ENCODE measurements around the gene RAB8A.
A peak's percentile ranks its signal among the peaks of the same experiment; 100 is the strongest.
"Not testable (repeated sequence)": the region's sequence is repeated elsewhere in the genome, so short reads cannot be mapped to it uniquely, and the experiment has no call there.

Gene RAB8A

DNA sequence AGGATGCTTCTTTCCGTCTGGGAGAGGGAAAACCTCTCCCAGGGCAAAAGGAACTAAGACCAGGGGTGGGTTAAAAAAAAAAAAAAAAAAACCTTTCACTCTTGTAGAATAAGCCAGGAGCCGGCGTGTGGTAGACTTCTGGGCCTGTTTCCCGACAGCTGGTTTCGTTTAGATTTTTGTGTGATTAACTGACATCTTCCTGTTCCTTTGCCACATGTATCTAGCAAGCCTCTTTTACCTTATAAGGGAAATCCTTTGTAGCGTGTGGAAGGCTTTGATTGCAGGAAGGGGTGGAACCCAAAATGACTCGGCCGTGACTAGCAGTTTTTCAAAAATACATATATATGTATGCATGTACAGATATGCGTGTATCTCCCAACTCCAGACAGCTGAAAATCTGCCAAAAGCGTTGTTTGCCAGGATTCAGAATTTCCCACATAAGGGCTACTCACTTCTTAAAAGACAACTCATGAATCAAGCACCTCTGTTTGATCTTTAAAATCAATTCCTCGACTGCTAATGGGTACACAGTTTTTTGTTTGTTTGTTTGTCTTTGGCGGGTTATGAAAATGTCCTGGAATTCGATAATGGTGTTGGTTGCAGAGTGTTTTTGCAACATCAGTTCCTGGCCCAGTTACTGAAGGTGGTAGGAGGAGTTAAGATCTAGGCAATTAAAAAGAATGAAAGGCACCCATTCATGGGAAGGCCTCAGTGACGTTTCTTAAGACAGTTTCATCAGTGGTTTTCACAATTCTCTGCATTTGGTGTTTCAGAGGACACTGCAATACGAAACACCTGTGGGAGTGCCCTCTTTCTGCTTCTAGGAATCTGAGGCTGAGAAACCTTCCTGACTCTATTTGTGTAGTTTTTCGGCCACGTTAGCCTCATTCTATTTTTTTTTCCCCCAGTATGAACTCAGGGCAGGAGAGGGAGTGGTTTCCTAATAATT, 32.7 kb upstream of the RAB8A start:
- peak; percentile 70 for DNase-seq

DNA sequence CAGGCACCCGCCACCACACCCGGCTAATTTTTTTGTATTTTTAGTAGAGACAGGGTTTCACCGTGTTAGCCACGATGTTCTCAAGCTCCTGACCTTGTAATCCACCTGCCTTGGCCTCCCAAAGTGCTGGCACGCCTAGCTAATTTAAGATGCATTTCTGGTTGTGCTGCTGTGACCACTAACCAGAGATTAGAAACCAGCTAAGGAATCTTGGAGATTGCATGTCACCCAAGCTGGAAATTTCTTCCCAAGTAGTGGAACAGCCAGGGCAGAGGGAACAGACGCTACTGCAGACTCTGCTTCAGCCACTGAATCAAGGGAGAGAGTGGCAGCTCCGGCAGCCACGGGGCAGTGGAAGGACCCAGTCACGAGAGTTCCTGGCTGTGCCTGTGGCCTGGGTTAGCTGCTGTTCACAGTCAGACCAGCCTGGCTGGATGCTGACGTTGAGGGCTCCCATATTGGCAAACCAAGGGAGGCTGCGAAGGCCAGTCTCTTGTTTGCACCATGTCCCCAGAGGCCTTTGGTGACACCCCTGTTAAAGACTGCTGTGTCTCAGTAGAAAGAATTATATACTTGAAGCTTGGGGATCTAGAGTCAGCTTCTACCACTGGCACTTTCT, 27.5 kb upstream of the RAB8A start:
- no peak for DNase-seq

DNA sequence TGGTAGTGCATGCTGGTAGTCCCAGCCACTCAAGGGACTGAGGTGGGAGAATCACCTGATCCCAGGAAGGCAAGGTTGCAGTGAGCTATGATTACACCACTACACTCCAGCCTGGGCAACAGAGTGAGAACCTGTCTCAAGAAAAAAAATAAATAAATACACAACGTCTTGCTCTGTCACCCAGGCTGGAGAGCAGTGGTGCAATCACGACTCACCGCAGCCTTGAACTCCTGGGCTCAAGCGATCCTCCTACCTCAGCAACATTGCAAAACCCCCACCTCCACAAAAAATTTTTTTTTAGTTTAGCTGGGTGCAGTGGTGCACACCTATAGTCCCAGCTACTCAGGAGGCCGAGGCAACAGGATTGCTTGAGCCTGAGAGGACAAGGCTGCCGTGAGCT, 26.6 kb upstream of the RAB8A start:
- no peak for DNase-seq

DNA sequence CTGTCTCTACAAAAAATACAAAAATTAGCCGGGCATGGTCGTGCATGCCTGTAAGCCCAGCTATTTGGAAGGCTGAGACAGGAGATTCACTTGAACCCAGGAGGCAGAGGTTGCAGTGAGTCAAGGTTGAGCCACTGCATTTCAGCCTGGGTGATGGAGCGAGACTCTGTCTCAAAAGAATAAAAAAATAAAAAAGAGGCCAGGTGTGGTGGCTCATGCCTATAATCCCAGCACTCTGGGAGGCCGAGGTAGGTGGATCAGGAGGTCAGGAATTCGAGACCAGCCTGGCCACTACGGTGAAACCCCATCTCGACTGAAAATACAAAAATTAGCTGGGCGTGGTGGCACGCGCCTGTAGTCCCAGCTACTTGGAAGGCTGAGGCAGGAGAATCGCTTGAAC, 24.3 kb upstream of the RAB8A start:
- not testable (repeated sequence) for DNase-seq

DNA sequence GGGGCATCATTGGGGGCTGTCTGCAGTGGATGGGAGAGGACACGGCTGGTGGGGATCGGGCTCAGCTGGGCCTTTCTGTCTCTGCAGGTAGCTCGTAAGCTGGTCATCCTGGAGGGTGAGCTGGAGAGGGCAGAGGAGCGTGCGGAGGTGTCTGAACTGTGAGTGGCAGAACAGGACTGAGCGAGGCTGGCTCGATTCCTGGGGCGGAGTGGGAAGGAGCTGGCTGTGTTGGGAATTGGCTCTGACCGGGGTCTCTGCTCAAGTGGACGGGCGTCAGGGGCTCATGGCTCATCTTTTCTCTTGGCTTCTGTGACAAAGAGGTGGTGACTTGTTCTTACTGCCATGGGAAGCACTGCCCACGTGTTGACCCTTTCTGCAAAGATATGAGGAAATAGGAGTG, 23.7 kb upstream of the RAB8A start:
- DNase-seq = no peak

DNA sequence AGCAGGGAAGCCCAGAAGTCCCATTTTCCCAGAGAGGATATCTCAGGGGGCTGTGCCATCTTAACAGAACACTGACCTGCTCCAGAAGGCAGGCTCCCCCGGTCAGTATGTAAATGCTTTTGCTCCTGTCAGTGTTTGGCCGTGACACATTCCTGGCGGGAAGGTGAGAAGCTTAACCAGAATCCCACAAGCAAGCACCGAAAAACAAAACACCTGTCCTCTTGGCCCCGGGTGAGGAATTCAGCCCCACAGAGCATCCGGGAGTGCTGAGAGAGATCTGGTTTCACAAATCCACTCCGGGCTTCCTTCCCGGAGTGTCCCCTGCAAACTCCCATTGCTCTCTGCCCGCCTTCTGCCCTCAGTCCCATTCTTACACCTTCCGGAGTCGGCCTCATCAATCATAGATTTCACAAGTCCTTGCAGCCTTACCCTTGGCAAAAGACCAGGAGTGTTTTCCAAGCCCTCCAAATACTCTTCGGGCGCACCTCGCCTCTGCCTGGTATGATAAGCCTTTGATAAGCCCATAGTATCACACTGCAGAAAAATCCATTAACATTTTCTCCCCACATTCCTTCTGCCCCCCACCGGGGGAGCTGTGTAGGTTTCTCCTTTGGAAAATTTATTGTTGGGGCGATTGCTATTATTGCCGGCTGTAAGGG, 23.2 kb upstream of the RAB8A start:
- no peak for DNase-seq

DNA sequence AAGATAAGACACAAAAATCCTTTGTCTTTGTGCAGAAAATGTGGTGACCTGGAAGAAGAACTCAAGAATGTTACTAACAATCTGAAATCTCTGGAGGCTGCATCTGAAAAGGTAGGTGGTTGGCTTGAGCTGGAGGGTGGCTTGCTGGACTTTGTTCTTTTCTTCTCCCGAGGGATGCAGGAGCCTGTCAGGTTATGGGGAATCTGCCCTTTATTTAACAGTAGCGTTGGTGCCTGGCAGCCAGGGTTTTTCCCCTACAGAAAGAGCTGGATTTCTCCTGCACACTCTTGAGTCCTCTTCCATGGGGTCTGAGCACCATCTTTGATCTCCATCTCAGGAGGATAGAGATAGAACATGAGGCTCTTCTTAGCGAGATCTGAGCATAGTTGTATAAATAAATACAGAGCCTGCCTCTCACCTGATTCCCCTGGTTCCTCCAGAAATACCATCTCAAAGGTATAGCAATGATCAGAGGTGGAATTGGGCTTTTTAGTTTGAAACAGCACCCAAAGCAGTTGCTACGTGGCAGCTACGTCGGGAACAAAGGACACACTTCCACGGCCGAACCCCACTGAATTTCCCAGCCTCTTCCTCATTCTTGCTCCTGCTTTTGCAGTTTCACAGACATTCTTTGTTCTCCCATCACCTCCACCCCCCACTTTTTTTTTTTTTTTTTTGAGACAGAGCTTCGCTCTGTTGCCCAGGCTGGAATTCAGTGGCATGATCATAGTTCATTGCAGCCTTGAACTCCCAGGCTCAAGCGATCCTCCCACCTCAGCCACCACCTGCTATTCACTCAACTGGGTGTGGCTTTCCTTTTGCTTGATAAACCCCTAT, 22.5 kb upstream of the RAB8A start:
- no peak for DNase-seq

DNA sequence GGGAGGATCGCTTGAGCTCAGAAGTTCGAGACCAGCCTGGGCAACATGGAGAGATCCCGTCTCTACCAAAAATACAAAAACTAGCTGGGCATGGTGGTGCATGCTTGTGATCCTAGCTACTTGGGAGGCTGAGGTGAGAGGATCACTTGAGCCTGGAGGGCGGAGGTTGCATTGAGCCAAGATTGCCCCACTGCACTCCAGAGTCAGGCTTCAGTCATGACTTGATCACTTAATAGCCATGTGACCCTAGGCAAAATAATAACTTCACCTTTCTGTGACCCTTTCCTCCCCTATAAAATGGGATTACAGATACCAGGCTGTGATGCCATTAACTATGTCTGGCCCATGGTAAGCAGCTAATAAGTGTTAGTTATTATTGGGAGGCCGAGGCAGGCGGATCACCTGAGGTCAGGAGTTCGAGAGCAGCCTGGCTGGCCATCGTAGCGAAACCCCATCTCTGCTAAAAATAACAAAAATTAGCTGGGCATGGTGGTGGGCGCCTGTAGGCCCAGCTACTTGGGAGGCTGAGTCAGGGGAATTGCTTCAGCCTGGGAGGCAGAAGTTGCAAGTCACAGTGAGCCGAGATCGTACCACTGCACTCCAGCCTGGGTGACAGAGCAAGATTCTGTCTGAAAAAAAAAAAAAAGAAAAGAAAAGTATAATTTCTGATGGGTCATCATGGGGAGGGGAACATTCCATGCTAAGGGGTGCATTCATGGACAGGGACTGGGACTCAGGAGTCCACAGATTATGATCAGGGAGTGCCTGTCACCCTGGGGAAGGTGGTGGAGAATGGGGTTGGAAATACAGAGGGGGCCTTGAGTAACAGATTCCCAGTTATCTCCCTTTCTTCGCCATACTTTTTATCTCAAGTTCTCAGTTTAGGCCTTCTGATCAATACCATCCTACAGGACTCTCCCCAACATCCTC, 19.9 kb upstream of the RAB8A start:
- DNase-seq = no peak

DNA sequence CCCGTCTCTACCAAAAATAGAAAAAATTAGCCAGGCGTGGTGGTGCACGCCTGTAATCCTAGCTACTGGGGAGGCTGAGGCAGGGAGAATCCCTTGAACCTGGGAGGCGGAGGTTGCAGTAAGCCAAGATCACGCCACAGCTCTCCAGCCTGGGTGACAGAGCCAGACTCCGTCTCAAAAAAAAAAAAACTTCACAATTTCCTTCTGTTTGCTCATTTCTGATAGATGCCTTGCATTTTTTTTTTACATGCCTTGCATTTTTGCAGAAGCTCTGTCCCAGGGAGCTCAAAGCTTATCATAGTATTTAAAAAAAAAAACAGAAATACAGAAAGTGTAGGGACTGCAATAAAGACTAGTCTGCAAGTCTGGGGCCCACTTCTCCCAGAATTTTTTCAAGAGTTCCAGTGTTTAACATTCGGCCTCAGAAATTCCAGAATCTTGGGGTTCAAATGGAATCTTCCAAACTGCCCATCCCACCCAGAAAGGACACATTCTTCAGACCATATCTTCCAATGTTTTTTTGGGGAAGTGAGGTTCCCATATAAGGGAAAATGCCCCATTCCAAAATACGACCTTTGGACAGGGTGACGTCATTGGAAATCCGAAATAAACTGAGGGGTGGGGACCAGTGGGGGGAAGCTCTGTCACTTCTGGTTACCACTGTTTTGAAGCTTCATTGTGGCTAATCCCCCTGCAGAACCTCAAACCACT, 17.2 kb upstream of the RAB8A start:
- no peak for DNase-seq

DNA sequence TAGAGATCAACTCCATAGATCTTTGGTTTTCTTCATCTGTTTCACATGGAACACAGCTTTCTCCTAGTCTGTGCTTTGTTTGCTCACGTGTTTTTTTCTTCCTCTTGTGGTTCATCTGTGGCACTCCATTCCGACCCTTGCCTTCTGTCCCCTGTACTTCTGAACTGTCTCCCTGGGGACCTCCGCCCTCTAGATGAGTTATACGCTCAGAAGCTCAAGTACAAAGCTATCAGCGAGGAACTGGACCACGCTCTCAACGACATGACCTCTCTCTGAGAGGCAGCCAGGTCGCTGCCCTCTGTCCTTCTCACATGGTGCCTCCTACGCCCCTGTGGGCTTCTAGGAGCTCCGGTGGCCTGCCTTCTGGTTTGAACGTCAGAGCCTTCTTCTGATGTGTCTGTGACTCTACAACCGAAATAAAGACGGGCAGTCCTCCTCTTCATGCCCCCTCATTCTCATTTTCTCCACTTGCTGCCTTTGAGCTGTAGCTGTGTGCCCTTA, 16.6 kb upstream of the RAB8A start:
- peak; percentile 74 for DNase-seq

DNA sequence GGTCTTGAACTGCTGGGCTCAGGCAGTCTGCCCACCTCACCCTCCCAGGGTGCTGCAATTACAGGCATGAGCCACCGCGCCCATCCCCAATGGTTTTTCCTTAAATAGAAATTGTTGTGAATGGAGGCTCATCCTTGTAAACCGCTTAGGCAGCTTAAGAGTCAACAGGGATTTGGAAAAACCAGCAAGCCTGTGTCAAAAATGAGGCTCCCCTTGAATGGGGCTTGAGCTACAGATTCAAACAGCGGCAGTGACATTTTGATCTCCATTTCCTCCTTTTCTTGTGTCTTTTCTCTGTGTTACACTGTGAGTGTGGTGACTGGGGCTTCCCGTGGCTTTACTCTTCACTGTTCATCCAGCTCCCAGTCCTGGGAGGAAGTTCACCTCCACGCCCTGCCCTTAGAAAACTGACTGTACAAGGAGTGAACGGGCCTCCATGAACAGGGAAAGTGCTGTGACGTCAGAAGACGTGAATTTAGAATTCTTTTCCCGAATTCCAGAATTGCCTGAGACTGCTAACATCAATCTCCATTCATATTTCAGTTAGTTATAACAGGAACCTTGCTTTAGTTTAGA, 15.3 kb upstream of the RAB8A start:
- no peak for DNase-seq

DNA sequence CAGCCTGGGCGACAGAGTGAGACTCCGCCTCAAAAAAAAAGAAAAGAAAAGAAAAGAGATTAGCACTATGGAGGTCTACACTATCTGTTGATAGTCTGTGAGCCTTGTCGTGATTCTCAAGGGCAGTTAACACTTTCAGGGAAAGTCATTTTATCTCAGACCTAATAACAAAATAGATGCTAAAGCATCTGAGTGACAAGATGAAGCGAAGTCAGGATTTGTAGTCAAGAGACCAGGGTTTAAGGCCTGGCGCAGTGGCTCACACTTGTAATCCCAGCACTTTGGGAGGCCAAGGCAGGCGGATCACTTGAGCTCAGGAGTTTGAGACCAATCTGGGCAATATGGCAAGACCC, 13.3 kb upstream of the RAB8A start:
- no peak for DNase-seq

DNA sequence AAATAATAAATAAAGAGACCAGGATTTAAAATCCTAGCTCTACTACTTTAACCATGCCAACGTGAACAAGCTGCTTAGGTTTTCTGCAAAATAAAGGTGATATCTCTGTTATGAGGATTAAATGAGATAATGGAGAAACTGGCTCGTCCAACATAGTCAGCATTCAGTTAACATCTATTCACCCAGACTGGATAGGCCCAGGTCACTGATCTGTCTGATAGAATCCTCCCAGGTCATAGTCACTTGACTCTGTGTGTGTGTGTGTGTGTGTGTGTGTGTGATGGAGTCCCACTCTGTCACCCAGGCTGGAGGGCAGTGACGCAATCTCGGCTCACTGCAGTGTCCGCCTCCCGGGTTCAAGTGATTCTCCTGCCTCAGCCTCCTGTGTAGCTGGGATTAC, 12.9 kb upstream of the RAB8A start:
- no peak for DNase-seq

DNA sequence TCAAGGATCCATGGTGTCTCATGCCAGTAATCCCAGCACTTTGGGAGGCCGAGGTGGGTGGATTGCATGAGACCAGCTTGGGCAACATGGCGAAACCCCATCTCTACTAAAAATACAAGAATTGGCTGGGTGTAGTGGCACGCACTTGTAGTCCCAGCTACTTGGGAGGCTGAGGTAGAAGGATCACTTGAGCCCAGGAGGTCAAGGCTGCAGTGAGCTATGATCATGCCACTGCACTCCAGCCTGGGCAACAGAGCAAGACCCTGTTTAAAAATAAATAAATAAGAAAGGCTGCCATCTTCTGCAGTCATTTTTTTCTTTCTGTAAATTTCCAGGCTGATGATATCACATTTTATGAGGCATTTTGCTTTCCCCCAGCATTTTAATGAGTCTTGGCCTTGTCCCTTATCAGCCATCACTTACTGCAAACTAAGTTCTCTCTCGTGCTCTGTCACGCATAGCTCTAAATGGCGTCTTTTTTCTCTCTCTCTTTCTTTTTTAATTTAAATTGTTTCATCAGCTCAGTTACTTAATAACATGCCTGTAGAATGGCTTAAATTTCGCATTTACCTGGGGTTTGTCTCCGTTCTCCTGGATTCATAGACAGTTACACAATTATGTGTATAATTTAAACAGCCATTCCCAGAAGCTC, 12.2 kb upstream of the RAB8A start:
- not testable (repeated sequence) for DNase-seq

DNA sequence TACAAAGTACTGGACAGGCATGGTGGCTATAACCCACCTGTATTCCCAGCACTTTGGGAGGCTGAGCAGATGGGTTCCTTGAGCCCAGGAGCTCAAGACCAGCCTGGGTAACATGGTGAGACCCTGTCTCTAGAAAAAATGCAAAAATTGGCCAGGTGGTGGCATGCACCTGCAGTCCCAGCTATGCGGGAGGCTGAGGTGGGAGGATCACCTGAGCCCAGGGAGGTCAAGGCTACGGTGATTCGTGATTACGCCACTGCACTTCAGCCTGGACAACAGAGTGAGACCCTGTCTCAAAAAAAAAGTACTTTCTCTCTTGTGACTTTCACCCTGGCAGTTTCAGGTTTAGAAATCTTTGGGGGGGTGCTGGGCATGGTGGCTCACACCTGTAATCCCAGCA, 11.2 kb upstream of the RAB8A start:
- no peak for DNase-seq

DNA sequence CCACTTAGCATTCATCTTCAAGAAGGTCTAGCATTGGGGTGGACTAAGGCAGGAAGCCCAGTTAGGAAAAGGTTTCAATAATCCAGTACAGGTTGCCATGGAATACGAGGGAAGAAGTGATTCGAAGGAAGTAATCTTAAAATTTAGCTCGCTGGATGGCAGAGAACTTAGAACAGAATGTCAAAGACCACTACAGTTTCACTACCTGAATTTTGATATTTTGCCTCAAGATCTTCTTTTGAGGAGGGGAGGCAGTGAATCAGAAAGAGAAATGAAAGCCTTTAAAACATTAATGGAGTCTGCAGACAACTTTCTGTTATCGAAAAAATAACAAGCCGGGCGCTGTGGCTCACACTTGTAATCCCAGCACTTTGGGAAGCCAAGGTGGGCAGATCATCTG, 7.0 kb upstream of the RAB8A start:
- no peak for DNase-seq

DNA sequence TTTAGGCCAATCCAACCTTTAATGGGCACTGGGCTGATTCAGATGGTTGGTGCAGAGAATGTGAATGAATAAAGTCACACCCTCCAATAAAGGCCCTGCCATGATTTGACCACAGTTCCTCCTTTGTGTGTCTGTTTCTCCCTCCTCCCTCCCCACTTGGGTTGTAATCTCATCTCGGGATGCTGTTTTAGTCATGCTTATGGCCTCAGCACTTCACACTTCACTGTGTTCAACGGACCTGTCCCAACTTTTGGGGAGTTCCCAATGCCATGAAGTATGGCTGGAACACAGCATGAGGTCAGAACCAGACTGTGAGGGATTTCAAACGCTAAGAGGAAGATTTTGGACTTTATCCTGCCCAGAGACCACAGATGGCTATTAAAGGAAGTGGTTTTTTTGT, 5.6 kb upstream of the RAB8A start:
- no peak for DNase-seq

DNA sequence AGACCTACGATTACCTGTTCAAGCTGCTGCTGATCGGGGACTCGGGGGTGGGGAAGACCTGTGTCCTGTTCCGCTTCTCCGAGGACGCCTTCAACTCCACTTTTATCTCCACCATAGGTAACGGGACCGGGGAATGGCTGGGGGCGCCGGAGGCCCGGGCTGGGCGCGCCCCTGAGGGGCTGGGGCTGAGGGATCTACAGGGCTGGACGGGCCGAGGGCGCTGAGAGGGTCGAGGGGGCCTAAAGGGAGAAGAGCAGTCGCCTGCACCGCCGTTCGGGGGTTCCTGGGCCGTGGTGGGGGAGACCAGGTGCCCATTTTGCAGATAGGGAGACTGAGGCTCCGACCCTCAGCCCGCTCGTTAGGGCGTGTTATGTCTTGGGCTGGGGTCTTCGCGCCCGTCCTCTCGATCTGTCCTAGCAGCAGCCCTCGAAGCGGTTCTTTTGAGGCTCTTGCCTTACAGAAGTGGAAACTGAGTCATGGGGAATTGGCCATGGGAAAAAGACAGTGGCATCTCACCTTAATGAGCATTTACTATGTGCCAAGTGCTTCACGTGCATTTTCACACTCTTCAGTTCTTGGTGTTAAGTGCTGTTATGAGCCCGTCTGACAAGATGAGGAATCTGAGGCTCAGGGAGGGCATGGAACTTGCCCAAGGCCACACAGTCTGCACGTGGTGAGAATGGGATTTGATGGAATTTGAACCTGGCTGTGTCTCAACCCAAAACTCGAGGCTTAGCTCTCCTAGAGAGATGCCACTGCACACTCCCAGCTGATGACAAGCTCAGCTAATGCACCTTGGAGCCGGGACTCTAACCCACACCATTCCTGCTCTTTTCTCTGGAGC, 442 bp downstream of the RAB8A start:
- DNase-seq = no peak

DNA sequence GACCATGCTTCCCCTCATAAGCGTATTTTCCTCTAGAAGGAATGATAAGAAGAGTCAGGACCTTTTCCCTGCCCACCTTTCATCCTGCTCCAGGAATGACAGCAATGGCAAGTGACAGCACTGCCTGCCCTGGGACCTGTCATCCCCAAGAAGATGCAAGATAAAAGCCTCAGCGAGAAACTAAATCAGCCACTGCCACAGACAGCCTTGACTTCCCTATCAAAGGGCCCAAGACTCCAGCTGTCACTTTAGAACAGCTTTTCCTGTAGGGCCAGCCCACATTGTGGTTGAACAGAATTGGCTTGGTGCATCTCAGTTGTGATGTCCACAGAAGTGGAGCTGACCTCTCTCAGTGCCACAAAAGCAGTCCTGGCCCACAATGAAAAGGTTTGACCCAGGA, 1.1 kb downstream of the RAB8A start:
- no peak for DNase-seq

All from activated CD8-positive, alpha-beta memory T cell treated with anti-CD3 and anti-CD28 coated beads, Interleukin-2, amount 50 U/mL, for 48 hours (primary cell).